COR-L47 (cell line): ENCODE data around the gene SLC26A11.

ENCODE experiments used
- DNase-seq: peaks from one replicate; lab custom pipeline; 2025; lab: John Stamatoyannopoulos, UW

The SLC26A11 gene

GRCh38 chr17:80220054-80220735 lies at the start of gene SLC26A11, which contains the start of gene SGSH:
TSS of gene SLC26A11 (plus strand) at chr17:80220427. CDS start at chr17:80221561, 1,134 bp downstream.
TSS of gene SGSH (minus strand) at chr17:80220333. CDS start at chr17:80220313, 20 bp downstream.
- peak; percentile 73 for DNase-seq

- no peak for DNase-seq
Observed at GRCh38 chr17:80171681-80172080, 48.5 kb upstream of the SLC26A11 start.

- DNase-seq = no peak
Observed at GRCh38 chr17:80173126-80173525, 47.1 kb upstream of the SLC26A11 start.

GRCh38 chr17:80173916-80174315 lies 46.3 kb upstream of the SLC26A11 start:
- no peak for DNase-seq

- DNase-seq = no peak
Observed at GRCh38 chr17:80176757-80177156, 43.5 kb upstream of the SLC26A11 start.

GRCh38 chr17:80177986-80178595 lies 42.1 kb upstream of the SLC26A11 start:
- DNase-seq = no peak

- no peak for DNase-seq
Observed at GRCh38 chr17:80180192-80180591, 40.0 kb upstream of the SLC26A11 start.

GRCh38 chr17:80181431-80181830 lies 38.8 kb upstream of the SLC26A11 start:
- DNase-seq = no peak

- no peak for DNase-seq
Observed at GRCh38 chr17:80182118-80182844, 37.9 kb upstream of the SLC26A11 start.

GRCh38 chr17:80182845-80183223 lies 37.4 kb upstream of the SLC26A11 start:
- DNase-seq = no peak

GRCh38 chr17:80183581-80184422 lies 36.4 kb upstream of the SLC26A11 start:
- DNase-seq = no peak

- no peak for DNase-seq
Observed at GRCh38 chr17:80184423-80184714, 35.9 kb upstream of the SLC26A11 start.

- DNase-seq = no peak
Observed at GRCh38 chr17:80185968-80186367, 34.3 kb upstream of the SLC26A11 start.

GRCh38 chr17:80187090-80187489 lies 33.1 kb upstream of the SLC26A11 start:
- no peak for DNase-seq

GRCh38 chr17:80187515-80187941 lies 32.7 kb upstream of the SLC26A11 start:
- no peak for DNase-seq

GRCh38 chr17:80189611-80190010 lies 30.6 kb upstream of the SLC26A11 start:
- DNase-seq = no peak

GRCh38 chr17:80190716-80191115 lies 29.5 kb upstream of the SLC26A11 start:
- DNase-seq = no peak

- DNase-seq = no peak
Observed at GRCh38 chr17:80191192-80191591, 29.0 kb upstream of the SLC26A11 start.

- DNase-seq = no peak
Observed at GRCh38 chr17:80191865-80192661, 28.2 kb upstream of the SLC26A11 start.

- DNase-seq = peak; percentile 23
Observed at GRCh38 chr17:80195141-80195540, 25.1 kb upstream of the SLC26A11 start.
